HL-60/S4 treated with retinoic acid at 250 ng/mL for 4 days and 3 days (cell line): Measurements from ENCODE around the gene C6orf62.
"Not testable (repeated sequence)": the region's sequence is repeated elsewhere in the genome, so short reads cannot be mapped to it uniquely, and the experiment has no call there.

Experiments
- in situ Hi-C: fragments of 300-500 bp; cut with MboI; formaldehyde crosslinking; loops from 2 replicates; pipeline ENCODE4 v1.7.0; 2022; ENCODE audit warnings: low sequenced_read_pairs

C6orf62 gene

DNA sequence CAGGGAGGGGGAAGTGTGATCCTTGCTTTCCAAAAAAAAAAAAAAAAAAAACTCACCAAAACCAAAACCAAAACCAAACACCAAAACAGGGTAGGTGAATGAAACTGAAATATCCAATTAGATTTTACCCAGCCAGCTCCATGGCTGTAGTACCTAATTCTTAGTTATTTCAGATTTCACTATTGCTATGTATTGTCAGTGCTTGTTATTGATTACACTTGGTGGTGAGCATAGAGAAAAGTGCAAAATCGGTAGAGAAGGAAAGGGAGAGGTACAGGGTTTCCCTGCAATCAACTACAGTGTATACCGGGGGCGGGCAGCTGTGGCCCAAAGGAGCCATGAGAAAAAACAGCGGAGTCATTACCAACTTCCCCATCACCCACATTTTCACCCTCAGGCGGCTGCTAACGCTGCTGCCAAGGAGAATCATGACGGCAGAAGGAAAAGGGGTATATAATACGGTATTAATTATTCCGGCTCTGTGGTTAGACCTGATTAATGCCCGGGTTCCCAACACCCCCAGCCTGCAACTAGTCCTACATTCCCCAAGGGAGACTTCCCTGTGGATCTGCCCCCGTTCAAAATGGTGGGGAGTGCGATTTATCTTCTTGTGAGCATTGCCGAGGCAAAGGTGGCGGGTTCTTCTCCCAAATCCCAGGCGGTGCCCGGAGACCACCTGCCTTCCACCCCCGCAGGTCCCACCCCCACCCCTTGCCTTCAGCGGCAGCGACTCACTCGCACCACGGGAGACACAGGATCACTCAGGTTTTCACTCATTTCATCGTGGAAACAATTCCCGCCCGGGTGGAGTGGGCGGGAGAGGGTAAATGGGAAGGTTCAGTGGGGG lies at the start of gene C6orf62:
TSS of gene C6orf62 (minus strand) at position 30 of the 847 bp plus-strand sequence. CDS start 486 bp downstream, outside the sequence.
- in situ Hi-C loops: no loop called here

DNA sequence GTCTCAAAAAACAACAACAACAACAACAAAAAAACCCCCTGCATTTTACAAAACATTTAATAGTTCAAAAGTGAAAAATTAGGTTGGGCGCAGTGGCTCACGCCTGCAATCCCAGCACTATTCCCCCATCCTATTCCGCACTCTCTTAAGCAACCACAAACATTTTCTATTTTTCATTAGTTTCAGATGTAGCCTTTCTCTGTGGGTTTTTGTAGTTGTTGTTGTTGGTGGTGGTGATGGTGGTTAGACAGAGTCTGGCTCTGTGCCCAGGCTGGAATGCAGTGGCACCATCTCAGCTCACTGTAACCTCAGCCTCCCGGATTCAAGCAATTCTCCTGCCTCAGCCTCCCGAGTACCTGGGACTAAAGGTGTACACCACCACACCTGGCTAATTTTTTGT lies 49.4 kb upstream of the C6orf62 start:
- in situ Hi-C loops: no loop called here

DNA sequence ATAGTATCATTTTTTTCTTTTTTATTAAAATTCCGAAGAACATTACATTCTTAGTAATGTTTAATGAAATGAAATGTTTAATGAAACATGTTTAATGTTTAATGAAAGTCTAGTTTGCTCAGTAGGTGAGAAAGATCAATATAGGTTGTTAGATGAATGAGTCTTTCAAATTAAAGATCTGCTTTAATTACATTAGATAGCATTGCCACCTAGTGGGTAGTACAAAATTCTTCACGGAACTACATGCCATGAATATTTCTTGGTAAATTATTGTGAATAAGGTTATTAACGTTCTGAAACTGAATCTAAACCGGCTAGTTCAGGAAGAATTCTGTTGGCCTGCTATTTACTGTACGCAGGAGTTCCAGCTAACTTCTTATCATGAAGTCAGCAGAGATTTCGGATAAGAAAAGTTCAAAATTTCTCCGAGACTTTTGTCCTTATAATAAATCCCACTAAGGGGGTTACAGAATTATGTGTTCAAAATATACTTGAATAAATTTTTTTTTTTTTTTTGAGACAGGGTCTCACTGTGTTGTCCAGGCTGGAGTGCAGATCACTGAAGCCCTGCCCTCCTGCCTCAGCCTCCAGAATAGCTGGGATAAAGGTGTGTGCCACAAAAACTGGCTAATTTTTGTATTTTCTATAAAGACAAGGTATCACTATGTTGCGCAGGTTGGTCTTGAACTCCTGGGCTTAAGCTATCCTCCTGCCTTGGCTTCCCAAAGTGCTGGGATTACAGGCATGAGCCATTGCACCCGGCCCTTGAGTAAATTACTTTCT lies 47.9 kb upstream of the C6orf62 start:
- in situ Hi-C loops: no loop called here

DNA sequence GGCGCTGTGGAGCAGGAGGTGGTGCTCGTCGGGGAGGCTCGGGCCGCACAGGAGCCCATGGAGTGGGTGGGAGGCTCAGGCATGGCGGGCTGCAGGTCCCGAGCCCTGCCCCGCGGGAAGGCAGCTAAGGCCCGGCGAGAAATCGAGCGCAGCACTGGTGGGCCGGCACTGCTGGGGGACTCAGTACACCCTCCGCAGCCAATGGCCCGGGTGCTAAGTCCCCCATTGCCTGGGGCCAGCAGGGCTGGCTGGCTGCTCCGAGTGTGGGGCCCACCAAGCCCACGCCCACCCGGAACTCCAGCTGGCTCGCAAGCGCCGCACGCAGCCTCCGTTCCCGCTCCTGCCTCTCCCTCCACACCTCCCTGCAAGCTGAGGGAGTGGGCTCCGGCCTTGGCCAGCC lies 47.0 kb upstream of the C6orf62 start:
- in situ Hi-C loops: not testable (repeated sequence)

DNA sequence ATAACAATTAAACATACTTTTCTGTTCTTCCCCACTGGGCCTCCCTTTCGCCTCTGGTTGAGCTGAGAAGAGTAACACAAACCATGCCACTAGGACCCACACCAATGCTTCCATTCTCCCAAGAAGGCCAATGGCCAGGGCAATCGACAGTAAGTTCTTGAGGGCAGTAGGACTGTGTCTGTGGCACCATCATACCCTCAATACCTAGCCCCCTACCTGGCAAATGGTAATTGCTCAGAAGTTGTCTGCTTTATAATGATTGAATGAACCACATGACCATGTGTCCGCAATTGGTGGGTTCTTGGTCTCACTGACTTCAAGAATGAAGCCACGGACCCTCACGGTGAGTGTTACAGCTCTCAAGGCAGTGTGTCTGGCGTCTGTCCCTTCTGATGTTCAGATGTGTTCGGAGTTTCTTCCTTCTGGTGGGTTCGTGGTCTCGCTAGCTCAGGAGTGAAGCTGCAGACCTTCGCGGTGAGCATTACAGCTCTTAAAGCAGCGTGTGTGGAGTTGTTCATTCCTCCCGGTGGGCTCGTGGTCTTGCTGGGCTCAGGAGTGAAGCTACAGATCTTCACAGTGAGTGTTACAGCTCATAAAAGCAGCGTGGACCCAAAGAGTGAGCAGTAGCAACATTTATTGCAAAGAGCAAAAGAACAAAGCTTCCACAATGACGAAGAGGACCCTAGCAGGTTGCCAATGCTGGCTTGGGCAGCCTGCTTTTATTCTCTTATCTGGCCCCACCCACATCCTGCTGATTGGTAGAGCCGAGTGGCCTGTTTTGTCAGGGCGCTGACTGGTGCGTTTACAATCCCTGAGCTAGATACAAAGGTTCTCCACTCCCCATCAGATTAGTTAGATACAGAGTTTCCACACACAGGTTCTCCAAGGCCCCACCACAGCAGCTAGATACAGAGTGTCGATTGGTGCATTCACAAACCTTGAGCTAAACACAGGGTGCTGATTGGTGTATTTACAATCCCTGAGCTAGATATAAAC lies 46.2 kb upstream of the C6orf62 start:
- in situ Hi-C loops: not testable (repeated sequence)

DNA sequence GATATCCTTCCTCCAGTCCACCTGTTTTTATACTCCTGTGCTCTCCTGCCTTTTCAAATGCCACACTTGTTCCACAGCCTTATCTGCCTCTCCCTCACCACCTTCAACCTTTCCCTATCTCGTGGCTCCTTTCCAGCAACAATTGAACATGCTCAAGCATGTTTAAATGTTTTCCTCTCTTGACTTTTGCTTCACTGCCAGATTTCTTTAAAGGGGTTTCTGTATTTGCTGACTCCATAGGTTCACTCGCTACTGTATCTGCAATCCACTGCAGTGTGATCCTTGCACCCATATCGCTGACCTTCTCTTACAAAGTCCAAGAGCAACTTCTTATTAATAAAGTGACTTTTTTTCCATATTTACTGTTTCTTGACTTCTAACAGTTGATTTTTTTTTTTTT lies 44.6 kb upstream of the C6orf62 start:
- in situ Hi-C loops: no loop called here

DNA sequence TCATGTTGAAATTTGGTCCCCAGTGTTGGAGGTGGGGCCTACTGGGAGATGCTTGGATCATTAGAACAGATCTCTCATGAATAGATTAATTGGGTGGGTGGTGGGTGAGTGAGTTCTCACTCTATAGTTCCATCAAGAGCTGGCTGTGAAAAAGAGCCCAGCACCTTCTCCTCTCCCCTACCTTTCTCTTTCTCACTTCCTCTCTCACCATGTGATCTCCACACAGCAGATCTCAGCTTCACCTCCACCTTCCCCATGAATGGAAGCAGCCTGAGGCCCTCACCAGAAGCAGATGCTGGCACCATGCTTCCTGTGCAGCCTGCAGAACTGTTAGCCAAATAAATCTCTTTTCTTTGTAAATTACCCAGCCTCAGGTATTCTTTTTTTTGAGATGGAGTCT lies 42.9 kb upstream of the C6orf62 start:
- in situ Hi-C loops: no loop called here

DNA sequence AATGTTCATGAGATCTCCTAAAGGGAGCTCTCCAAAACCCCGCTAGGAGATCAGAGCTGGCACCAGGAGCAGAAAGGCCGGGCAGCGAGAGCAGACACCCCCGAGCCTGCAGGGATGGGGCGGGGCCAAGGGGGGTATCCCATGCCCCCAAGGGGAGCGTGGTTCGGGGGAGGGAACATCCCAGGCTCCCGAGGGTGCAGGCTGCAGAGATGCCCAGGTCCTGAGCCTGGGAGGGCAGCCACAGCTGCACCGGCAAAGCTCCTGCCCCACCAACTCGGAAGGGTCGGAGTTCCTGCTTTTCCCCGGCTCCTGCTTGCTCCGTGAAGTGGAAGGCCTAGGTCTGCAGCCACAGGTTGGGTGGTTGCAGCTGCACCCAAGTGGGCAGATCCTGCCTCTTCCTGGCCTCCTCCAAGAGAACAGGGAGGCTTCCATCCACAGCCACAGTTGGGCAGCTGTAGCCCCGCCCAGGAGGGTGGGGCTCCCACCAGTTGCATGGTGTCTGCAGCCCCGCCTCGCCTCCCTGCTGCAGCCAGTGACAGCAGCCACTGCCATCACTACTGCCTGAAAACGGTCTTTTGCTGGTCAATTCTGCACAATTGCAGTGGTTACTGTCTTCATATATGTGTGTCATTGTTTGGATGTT lies 42.4 kb upstream of the C6orf62 start:
- in situ Hi-C loops: no loop called here

DNA sequence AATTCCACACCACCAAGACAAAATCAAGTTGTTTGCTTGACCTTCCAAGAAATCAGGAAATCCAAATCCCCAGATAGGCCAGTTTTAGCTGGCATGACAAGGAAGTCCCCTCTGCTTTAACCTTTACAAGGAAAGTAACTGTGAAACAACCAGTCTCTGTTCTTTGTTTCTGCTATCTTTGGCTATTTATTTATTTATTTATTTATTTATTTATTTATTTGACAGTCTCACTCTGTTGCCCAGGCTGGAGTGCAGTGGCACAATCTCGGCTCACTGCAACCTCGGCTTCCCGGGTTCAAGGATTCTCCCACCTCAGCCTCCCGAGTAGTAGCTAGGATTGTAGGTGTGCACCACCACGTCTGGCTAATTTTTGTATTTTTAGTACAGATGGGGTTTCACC lies 41.3 kb upstream of the C6orf62 start:
- in situ Hi-C loops: no loop called here

DNA sequence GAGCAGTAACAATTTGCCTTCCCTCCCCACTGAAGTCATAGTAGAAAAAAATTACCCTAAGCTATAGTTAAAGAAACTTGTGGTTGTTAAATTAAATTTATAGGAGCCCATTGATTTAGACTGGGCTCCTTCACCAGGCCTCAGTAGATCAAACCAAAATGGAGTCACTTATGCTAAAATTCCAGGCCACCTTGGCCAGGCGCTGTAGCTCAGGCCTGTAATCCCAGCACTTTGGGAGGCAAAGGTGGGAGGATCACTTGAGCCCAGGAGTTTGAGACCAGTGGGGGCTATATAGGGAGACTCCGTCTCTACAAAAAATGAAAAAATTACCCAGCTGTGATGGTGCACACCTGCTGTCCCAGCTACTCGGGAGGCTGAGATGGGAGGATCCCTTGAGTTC lies 40.8 kb upstream of the C6orf62 start:
- in situ Hi-C loops: no loop called here

DNA sequence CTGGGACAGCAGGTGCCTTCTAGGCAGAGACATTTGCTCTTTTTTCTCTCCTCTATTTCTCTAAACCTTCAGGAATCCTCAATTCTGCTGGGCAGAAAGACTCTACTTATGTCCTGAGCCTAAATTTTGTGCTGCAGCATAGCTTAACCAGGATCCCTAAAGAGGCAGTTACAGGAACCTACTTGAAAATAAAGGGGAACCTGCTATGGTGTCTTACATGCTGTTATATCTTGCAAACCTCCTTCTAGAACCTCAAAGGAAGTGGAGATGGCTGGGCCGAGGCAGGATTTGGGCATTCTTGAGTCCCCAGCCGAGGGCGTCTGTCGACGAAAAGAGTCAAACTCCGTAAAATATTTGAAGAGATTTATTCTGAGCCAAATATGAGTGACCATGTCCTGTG lies 38.7 kb upstream of the C6orf62 start:
- in situ Hi-C loops: no loop called here

DNA sequence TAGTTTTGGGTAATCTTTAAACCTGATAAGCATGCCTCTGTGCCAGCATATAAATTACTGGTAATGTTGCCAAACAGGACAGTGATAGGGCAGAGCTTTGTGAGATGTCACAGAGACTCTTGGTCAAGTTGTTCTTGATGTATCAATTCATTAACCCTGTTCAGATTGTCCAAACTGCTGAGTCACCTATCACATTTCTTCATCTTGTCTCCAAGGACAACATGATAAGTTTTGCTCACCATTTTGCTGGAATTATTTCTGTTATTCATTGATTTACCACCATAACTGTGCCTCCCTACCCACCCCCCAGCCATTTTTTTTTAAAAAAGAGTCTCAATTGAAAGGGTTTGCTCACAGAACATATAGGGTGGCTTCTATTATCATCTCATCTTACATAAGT lies 36.3 kb upstream of the C6orf62 start:
- in situ Hi-C loops: no loop called here

DNA sequence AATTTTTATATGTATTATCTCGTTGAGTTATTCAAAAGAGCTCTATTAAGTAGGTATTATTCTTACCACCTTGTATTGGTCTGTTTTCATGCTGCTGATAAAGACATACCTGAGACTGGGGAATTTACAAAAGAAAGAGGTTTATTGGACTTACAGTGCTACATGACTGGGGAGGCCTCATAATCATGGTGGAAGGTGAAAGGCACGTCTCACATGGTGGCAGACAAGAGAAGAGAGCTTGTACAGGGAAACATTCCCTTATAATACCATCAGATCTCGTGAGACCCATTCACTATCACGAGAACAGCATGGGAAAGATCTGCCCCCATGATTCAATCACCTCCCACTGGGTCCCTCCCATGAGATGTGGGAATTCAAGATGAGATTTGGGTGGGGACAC lies 35.4 kb upstream of the C6orf62 start:
- in situ Hi-C loops: not testable (repeated sequence)

DNA sequence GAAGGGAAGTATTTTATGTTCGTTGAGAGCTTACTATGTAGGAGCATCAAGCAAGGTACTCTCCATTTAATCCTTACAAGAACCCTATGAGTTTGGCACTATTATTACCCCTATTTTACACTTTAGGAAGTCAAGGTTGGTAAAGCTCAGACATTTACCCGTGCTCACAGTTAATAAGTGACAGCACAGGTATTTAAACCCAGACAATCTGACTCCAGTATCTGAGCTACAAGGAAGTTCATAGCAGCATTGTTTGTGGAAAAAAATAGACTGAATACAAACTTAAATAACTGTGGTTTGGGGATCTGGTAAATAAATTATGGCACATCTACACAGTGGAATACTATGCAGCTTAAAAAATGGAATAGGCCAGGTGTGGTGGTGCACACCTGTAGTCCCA lies 34.6 kb upstream of the C6orf62 start:
- in situ Hi-C loops: no loop called here

DNA sequence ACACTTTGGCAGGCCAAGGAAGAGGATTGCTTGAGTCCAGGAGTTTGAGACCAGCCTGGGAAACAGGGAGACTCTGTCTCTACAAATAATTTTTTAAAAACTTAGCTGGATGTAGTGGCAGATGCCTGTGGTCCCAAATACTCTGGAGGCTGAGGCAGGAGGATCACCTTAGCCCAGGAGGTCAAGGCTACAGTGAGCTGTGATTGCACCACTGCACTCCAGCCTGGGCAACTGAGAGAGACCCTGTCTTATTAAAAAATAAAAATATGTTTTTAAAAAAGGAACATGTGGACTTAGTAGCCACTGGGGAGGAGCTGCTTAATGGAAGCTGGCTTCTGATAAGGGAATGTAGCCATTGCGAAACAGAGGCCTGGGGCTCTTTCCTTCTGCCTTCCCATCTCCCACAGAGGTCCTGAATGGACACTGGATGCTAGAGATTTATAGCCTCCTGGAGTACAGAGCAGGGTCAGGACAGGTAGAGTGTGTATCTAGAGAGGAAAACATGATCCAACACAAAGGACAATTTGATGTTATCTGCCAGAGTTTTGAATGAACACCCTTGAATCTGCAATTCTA lies 34.1 kb upstream of the C6orf62 start:
- in situ Hi-C loops: no loop called here

DNA sequence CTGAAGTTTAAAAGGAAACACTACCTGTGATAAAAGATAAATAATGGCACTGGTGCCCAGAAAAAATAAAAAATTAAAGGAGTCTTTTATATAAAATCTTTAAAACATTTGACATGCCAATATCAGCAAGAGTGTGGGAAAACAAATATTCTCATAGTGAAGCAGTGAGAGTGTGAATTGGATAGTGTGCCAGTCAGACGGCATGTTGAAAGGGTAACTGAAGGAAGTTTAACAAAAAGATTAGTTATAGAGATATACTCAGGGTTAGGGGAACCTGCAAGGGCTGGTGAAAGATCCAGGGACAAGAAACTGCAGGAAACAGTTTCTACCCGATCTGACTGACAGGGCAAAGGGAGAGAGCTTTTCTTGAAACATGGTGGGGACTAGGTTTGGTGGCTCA lies 33.5 kb upstream of the C6orf62 start:
- in situ Hi-C loops: no loop called here

DNA sequence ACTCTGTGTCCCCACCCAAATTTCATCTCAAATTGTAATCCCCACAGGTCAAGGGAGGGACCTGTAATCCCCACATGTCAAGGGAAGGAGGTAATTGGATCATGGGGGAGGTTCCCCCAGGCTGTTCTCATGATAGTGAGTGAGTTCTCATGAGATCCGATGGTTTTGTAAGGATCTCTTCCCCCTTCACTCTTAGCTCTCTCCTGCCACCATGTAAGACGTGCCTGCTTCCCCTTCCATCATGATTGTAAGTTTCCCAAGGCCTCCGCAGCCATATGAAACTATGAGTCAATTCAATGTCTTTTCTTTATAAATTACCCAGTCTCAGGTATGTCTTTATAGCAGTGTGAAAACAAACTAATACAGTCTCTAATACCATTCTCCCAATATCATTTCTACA lies 31.9 kb upstream of the C6orf62 start:
- in situ Hi-C loops: not testable (repeated sequence)

DNA sequence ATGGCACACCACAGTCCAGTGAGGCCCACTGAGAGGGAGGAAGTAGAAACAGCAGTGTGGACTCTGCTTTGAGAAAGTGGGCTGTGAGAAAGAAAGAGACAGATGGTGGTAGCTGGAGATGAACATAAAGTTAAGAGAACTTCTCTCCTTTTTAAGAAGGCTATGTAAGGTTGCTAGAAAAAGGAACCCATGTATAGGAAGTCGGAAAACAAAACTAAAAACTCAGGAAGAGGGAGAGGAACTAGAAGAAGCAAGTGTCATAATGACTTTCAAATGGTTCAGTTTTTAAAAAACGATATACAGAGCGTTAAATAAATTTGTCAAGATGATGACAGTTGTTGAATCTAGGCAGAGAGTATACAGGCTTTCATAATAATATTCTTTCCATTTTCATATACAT lies 30.3 kb upstream of the C6orf62 start:
- in situ Hi-C loops: no loop called here

DNA sequence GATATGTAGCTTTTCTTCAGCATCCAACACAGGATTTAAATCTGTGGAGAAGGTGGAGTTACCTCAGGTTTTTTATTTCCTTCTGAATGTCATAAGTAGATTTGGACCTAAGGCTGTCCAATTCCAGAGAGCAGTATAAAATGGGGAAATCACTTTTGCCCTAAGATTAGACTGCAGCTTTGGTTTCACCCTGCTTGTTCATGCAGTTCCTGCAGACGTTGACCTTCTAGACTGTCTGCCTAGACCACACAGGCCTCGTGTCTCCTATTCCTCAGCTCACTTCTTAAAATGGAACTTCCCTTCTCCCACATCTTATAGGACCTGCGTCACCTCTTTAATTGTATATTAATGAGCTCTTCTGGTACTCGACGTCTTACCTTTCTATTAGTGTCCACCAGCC lies 26.0 kb upstream of the C6orf62 start:
- in situ Hi-C loops: no loop called here

DNA sequence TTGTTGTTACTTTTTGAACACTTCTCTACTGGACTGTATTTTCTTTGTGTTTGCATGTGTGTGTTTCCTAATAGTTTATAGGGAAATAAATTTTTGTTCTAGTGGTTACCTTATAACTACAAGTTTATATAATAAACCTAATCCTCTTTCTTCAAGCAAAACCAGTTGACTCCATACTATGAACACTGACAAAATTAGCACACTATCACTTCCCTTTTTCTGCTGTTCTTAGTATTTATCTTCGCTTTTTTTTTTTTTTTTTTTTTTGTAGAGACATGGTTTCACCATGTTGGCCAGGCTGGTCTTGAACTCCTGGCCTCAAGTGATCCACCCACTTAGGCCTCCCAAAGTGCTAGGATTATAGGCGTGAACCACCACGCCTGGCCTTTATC lies 25.0 kb upstream of the C6orf62 start:
- in situ Hi-C loops: no loop called here
